Measurements from ENCODE around the gene GSC. TPM values are rescaled to one million over a fixed set of nuclear protein-coding genes. Genes with fewer than 3 reads are reported as not detected.
"Not testable (repeated sequence)": the region's sequence is repeated elsewhere in the genome, so short reads cannot be mapped to it uniquely, and the experiment has no call there.

GSC gene
- polyA plus RNA-seq (2012; ENCODE audit: low read depth, missing spikeins) = not detected

- no peak for FAIRE-seq
- TF ChIP-seq POLR2AphosphoS5 (IDR thresholded peaks at IDR 0.05; ENCODE audit: low read depth, low read length) = no peak
- TF ChIP-seq TAF1 (IDR thresholded peaks at IDR 0.05; ENCODE audit: low read depth, low read length) = no peak
- no peak for TF ChIP-seq POLR2A (IDR thresholded peaks at IDR 0.05; ENCODE audit: low read depth, low read length)
- no peak for TF ChIP-seq SPI1 (IDR thresholded peaks at IDR 0.05; ENCODE audit: low read depth, low read length)
- TF ChIP-seq PAX5 (IDR thresholded peaks at IDR 0.05; ENCODE audit: insufficient read depth, low read length, severe bottlenecking) = no peak
- TF ChIP-seq POU2F2 (IDR thresholded peaks at IDR 0.05; ENCODE audit: low read depth, low read length) = no peak
- DNase-seq (ENCODE audit: insufficient read length, low spot score) = no peak
Measured at GRCh38 chr14:94769391-94770250, at the start of gene GSC. Gene GSC (minus strand): TSS chr14:94770113. CDS start chr14:94770015, 98 bp downstream.

- no peak for DNase-seq (ENCODE audit: insufficient read length, low spot score)
- no peak for FAIRE-seq
- TF ChIP-seq PAX5 (IDR thresholded peaks at IDR 0.05; ENCODE audit: insufficient read depth, low read length, severe bottlenecking) = no peak
- TF ChIP-seq POU2F2 (IDR thresholded peaks at IDR 0.05; ENCODE audit: low read depth, low read length) = no peak
- no peak for TF ChIP-seq POLR2A (IDR thresholded peaks at IDR 0.05; ENCODE audit: low read depth, low read length)
- TF ChIP-seq POLR2AphosphoS5 (IDR thresholded peaks at IDR 0.05; ENCODE audit: low read depth, low read length) = no peak
- TF ChIP-seq TAF1 (IDR thresholded peaks at IDR 0.05; ENCODE audit: low read depth, low read length) = no peak
- no peak for TF ChIP-seq SPI1 (IDR thresholded peaks at IDR 0.05; ENCODE audit: low read depth, low read length)
Measured at GRCh38 chr14:94819531-94819930, 49.6 kb upstream of the GSC start.

- FAIRE-seq = no peak
- no peak for DNase-seq (ENCODE audit: insufficient read length, low spot score)
- no peak for TF ChIP-seq POU2F2 (IDR thresholded peaks at IDR 0.05; ENCODE audit: low read depth, low read length)
- no peak for TF ChIP-seq TAF1 (IDR thresholded peaks at IDR 0.05; ENCODE audit: low read depth, low read length)
- TF ChIP-seq POLR2A (IDR thresholded peaks at IDR 0.05; ENCODE audit: low read depth, low read length) = no peak
- no peak for TF ChIP-seq PAX5 (IDR thresholded peaks at IDR 0.05; ENCODE audit: insufficient read depth, low read length, severe bottlenecking)
- no peak for TF ChIP-seq POLR2AphosphoS5 (IDR thresholded peaks at IDR 0.05; ENCODE audit: low read depth, low read length)
- TF ChIP-seq SPI1 (IDR thresholded peaks at IDR 0.05; ENCODE audit: low read depth, low read length) = no peak
Measured at GRCh38 chr14:94816113-94816512, 46.2 kb upstream of the GSC start.

GRCh38 chr14:94805680-94806288 lies 35.9 kb upstream of the GSC start:
- DNase-seq (ENCODE audit: insufficient read length, low spot score) (no peak), FAIRE-seq (no peak)
- TF ChIP-seq POLR2A (IDR thresholded peaks at IDR 0.05; ENCODE audit: low read depth, low read length) (no peak), POU2F2 (IDR thresholded peaks at IDR 0.05; ENCODE audit: low read depth, low read length) (no peak), POLR2AphosphoS5 (IDR thresholded peaks at IDR 0.05; ENCODE audit: low read depth, low read length) (no peak), SPI1 (IDR thresholded peaks at IDR 0.05; ENCODE audit: low read depth, low read length) (no peak), PAX5 (IDR thresholded peaks at IDR 0.05; ENCODE audit: insufficient read depth, low read length, severe bottlenecking) (no peak), TAF1 (IDR thresholded peaks at IDR 0.05; ENCODE audit: low read depth, low read length) (no peak)

GRCh38 chr14:94801225-94801624 lies 31.3 kb upstream of the GSC start:
- TF ChIP-seq PAX5 (IDR thresholded peaks at IDR 0.05; ENCODE audit: insufficient read depth, low read length, severe bottlenecking) = no peak
- no peak for TF ChIP-seq TAF1 (IDR thresholded peaks at IDR 0.05; ENCODE audit: low read depth, low read length)
- DNase-seq (ENCODE audit: insufficient read length, low spot score) (no peak), FAIRE-seq (no peak)

- not testable (repeated sequence) for DNase-seq (ENCODE audit: insufficient read length, low spot score); FAIRE-seq
Measured at GRCh38 chr14:94800764-94801163, 30.9 kb upstream of the GSC start.

GRCh38 chr14:94797887-94798286 lies 28.0 kb upstream of the GSC start:
- FAIRE-seq (no peak), DNase-seq (ENCODE audit: insufficient read length, low spot score) (no peak)
- TF ChIP-seq PAX5 (IDR thresholded peaks at IDR 0.05; ENCODE audit: insufficient read depth, low read length, severe bottlenecking) (no peak), SPI1 (IDR thresholded peaks at IDR 0.05; ENCODE audit: low read depth, low read length) (peak; percentile 61)

GRCh38 chr14:94796278-94796677 lies 26.4 kb upstream of the GSC start:
- DNase-seq (ENCODE audit: insufficient read length, low spot score) (no peak), FAIRE-seq (no peak)
- TF ChIP-seq POU2F2 (IDR thresholded peaks at IDR 0.05; ENCODE audit: low read depth, low read length) = no peak
- TF ChIP-seq POLR2AphosphoS5 (IDR thresholded peaks at IDR 0.05; ENCODE audit: low read depth, low read length) = no peak
- TF ChIP-seq POLR2A (IDR thresholded peaks at IDR 0.05; ENCODE audit: low read depth, low read length) = no peak

GRCh38 chr14:94795372-94795771 lies 25.5 kb upstream of the GSC start:
- TF ChIP-seq POLR2A (IDR thresholded peaks at IDR 0.05; ENCODE audit: low read depth, low read length) (no peak), POLR2AphosphoS5 (IDR thresholded peaks at IDR 0.05; ENCODE audit: low read depth, low read length) (no peak), POU2F2 (IDR thresholded peaks at IDR 0.05; ENCODE audit: low read depth, low read length) (no peak), SPI1 (IDR thresholded peaks at IDR 0.05; ENCODE audit: low read depth, low read length) (no peak), TAF1 (IDR thresholded peaks at IDR 0.05; ENCODE audit: low read depth, low read length) (no peak), PAX5 (IDR thresholded peaks at IDR 0.05; ENCODE audit: insufficient read depth, low read length, severe bottlenecking) (no peak)
- FAIRE-seq (no peak), DNase-seq (ENCODE audit: insufficient read length, low spot score) (no peak)

GRCh38 chr14:94793901-94794300 lies 24.0 kb upstream of the GSC start:
- TF ChIP-seq POLR2A (IDR thresholded peaks at IDR 0.05; ENCODE audit: low read depth, low read length) = no peak
- no peak for TF ChIP-seq POU2F2 (IDR thresholded peaks at IDR 0.05; ENCODE audit: low read depth, low read length)
- no peak for TF ChIP-seq TAF1 (IDR thresholded peaks at IDR 0.05; ENCODE audit: low read depth, low read length)
- no peak for TF ChIP-seq PAX5 (IDR thresholded peaks at IDR 0.05; ENCODE audit: insufficient read depth, low read length, severe bottlenecking)
- TF ChIP-seq POLR2AphosphoS5 (IDR thresholded peaks at IDR 0.05; ENCODE audit: low read depth, low read length) = no peak
- TF ChIP-seq SPI1 (IDR thresholded peaks at IDR 0.05; ENCODE audit: low read depth, low read length) = no peak
- DNase-seq (ENCODE audit: insufficient read length, low spot score) (no peak), FAIRE-seq (no peak)
